GM19099 (cell line): ENCODE measurements around the gene OR51A4.

ENCODE experiments used
- POLR2A ChIP-seq: IDR thresholded peaks from 3 replicates; pipeline ENCODE4 v1.6.1; 2011; ENCODE audit warnings: low read depth; ENCODE audit not compliant: insufficient read length; ENCODE audit errors: extremely low read depth

Gene OR51A4

GRCh38 chr11:4919250-4919649 lies 28.2 kb downstream of the OR51A4 start, which contains the start of gene OR51G2:
Gene OR51G2, minus strand, starts transcription at chr11:4919350. Its CDS starts 3,687 bp downstream, at chr11:4915663.
- TF ChIP-seq POLR2A = no peak

DNA sequence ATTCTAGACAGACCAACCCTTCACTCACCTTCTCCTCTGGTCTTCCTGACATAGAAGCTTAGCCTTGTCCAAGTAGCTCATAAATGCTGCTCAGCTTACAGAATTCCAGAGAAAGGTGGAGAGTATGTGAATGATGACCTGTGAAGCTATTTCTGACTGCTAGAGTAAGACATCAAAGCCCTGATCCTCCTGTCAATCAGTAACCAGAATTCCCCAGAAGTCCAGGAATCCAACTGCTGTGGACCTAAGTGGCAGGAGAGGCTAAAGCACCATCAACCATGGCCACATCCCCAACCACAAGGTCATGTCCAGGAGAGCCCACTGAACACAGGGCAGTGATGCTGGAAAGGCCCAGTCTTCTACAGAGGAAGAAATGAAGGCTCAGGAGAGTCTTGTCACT lies 30.8 kb downstream of the OR51A4 start:
- no peak for TF ChIP-seq POLR2A

DNA sequence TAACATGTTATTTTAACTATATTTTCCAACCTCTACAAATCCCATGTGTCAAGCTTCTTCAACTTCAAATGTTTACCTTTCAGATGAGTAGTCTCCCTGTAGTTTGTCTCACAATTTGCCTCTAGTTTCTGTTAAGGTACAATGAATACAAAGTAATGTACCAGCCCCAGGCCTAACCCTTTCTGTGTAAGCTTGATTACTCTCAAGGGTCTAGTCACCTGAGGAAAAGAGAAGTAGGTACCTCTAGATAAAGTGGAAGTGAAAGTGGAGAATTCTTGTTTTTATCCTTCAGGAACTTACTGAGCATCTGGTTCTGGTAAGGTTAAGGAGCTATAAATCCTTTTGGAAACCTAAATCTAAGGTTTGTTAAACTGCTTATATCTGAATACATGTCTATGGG lies 43.9 kb downstream of the OR51A4 start, which contains the start of gene OR51A7:
Gene OR51A7, plus strand, starts transcription at position 300 of the 400 bp plus-strand sequence. CDS start 3,587 bp downstream, outside the sequence.
- TF ChIP-seq POLR2A = no peak
